Measurements from ENCODE around the gene OR5K3. TPM values are rescaled to one million over a fixed set of nuclear protein-coding genes. Genes with fewer than 3 reads are reported as not detected.

The OR5K3 gene
- total and polyA plus RNA-seq, 2 of the 4 experiments (the other 2 are of a cell fraction): not detected

DNA sequence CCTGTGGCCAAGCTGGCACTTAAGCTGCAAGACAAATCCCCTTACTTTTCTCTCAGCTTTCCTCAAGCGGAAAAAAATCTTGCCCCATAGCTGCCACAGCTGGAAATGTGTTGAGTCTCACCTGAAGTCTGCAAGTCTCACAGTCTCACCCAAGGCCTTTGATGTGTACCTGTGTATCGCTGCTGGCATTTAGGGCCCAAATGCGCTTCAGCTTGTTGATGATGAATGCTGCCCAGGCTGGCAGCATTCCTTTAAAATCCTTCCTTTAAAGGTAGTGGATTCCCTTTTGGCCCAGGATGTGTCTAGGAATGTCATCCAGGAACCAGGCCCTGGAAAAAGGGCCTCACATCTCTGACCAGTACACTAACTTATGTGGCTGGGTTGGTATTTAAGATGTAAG, 29.8 kb upstream of the OR5K3 start:
- ATAC-seq (ENCODE audit: low read depth) (no peak), DNase-seq (no peak)
- ChIA-PET CTCF (no interaction called here), POLR2A (ENCODE audit: unreplicated experiment) (no interaction called here)
- Histone ChIP-seq H2AFZ (replicated peaks; ENCODE audit: low read length, poor library complexity) (no peak overlapping the region), H4K5ac (ENCODE audit: low read depth, low read length) (no peak overlapping the region), H3K4ac (ENCODE audit: low read depth, low read length) (no peak overlapping the region), H2BK20ac (ENCODE audit: low read depth, low read length) (no peak overlapping the region), H2BK15ac (ENCODE audit: low read depth, low read length) (no peak overlapping the region), H3K18ac (ENCODE audit: low read depth, low read length) (no peak overlapping the region), H2AK9ac (replicated peaks; ENCODE audit: low read depth, low read length, poor library complexity) (no peak overlapping the region), H3K56ac (ENCODE audit: extremely low read depth, insufficient read depth, low read length) (no peak overlapping the region), H3K27ac (ENCODE audit: insufficient read depth, low read length) (no peak overlapping the region), H2BK5ac (ENCODE audit: low read depth, low read length, poor library complexity, severe bottlenecking) (no peak overlapping the region), H3K23ac (ENCODE audit: low read depth, low read length) (no peak overlapping the region), H2AK5ac (ENCODE audit: low read depth, low read length) (no peak overlapping the region), H3K4me3 (ENCODE audit: insufficient read depth, low read depth, low read length) (no peak overlapping the region), H4K8ac (ENCODE audit: low read depth in 2 of 2, low read length in 2 of 2) (no peak overlapping the region), H3K4me1 (ENCODE audit: control insufficient read depth, insufficient read depth, low read length) (no peaks in the 10 kb centered on the region), H3K27me3 (ENCODE audit: control insufficient read depth, insufficient read depth, low read length) (no peaks in the 10 kb centered on the region), H3K9me3 (ENCODE audit: control insufficient read depth, insufficient read depth, low read length) (no peaks in the 10 kb centered on the region), H4K91ac (ENCODE audit: insufficient read depth, low read depth, low read length) (no peak overlapping the region), H3K79me1 (ENCODE audit: low read depth in 1 of 2, low read length in 2 of 2) (no peaks in the 10 kb centered on the region), H3K36me3 (ENCODE audit: control insufficient read depth, insufficient read depth, low read length) (no peaks in the 10 kb centered on the region), H3K14ac (replicated peaks; ENCODE audit: low read depth, low read length) (no peak overlapping the region), H3K9me1 (ENCODE audit: insufficient read depth, low read length) (no peaks in the 10 kb centered on the region), H3K9ac (ENCODE audit: low read depth, low read length) (no peak overlapping the region), H3K4me2 (ENCODE audit: low read depth, low read length) (no peak overlapping the region), H4K20me1 (ENCODE audit: insufficient read depth, low read length) (no peaks in the 10 kb centered on the region), H2BK120ac (ENCODE audit: low read depth, low read length) (no peak overlapping the region)
- in situ Hi-C loops (cut with MboI; ENCODE audit: low sequenced_read_pairs): loop anchor here (25.0 kb wide), 1 partner anchor 102 kb away; the partner anchor contains the start of gene OR5K1
- TF ChIP-seq POLR2A (IDR thresholded peaks at IDR 0.05; ENCODE audit: low read depth, low read length) (no peak), RAD21 (IDR thresholded peaks at IDR 0.05; ENCODE audit: low read length) (no peak), RFX5 (IDR thresholded peaks at IDR 0.05; ENCODE audit: low read depth, low read length) (no peak), NFE2L2 (IDR thresholded peaks at IDR 0.05; ENCODE audit: low read depth, low read length) (no peak), BHLHE40 (IDR thresholded peaks at IDR 0.05; ENCODE audit: low read depth, low read length) (no peak), CEBPB (IDR thresholded peaks at IDR 0.05; ENCODE audit: low read depth, low read length) (no peak), MAFK (IDR thresholded peaks at IDR 0.05; ENCODE audit: low read depth, low read length) (no peak)
- TF ChIP-seq, protein P1, sequence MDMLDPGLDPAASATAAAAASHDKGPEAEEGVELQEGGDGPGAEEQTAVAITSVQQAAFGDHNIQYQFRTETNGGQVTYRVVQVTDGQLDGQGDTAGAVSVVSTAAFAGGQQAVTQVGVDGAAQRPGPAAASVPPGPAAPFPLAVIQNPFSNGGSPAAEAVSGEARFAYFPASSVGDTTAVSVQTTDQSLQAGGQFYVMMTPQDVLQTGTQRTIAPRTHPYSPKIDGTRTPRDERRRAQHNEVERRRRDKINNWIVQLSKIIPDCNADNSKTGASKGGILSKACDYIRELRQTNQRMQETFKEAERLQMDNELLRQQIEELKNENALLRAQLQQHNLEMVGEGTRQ (IDR thresholded peaks at IDR 0.05; ENCODE audit: low read depth, low read length): no peak
- 20% methylated on average over 1 of the region's 3 CpGs; no CpG with 5 or more reads in 1 of the 2 experiments for WGBS, 2 experiments (ENCODE audit: extremely low coverage in 2 of 2, insufficient read length in 1 of 2)
- intact Hi-C loops (cut with micrococcal nuclease): no loop called here
- BruUV-seq (replicated peaks): no TSS peak
- dilution Hi-C loops (cut with HindIII; ENCODE audit: low sequenced_read_pairs, unreplicated experiment): no loop called here
